GM13976 (cell line): ENCODE measurements around the gene SRRM2.

ENCODE experiments used
- DNase-seq: peaks from one replicate; pipeline ENCODE4 v3.0.0; 2012; ENCODE audit warnings: low spot score
- in situ Hi-C: fragments of 300-500 bp; cut with MboI; formaldehyde crosslinking; loops from one replicate; pipeline ENCODE4 v1.12.0; 2022; ENCODE audit warnings: low sequenced_read_pairs, mixed read lengths, inconsistent platforms; ENCODE audit not compliant: unreplicated experiment
- TF ChIP-seq, protein P1 (sequence below): IDR thresholded peaks from 2 replicates; pipeline ENCODE4 v1.5.1; 2012; ENCODE audit warnings: borderline replicate concordance, mild to moderate bottlenecking; ENCODE audit not compliant: insufficient read depth; ENCODE audit errors: extremely low read depth, missing control alignments, control extremely low read depth

The SRRM2 gene

DNA sequence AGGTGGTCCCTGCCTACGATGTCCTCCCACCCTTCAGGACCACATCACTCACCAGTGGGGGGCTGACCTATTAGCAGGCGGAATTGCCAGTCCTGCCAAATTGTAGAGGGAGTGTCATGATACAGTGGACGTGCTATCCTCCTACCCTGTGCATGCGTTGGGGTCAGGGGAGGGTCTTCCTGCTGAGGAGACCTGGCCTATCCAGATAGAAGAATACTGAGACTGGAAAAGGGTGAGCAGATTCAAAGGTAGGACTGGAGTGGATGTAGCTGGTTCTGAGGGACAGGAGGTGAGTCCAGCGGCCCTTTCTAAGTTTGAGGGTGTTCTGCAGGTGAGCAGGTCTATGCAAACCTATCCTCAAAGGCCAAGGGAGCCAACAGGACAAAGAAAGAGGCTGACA is 53.8 kb downstream of the SRRM2 start:
- in situ Hi-C loops = no loop called here
- TF ChIP-seq, protein P1, sequence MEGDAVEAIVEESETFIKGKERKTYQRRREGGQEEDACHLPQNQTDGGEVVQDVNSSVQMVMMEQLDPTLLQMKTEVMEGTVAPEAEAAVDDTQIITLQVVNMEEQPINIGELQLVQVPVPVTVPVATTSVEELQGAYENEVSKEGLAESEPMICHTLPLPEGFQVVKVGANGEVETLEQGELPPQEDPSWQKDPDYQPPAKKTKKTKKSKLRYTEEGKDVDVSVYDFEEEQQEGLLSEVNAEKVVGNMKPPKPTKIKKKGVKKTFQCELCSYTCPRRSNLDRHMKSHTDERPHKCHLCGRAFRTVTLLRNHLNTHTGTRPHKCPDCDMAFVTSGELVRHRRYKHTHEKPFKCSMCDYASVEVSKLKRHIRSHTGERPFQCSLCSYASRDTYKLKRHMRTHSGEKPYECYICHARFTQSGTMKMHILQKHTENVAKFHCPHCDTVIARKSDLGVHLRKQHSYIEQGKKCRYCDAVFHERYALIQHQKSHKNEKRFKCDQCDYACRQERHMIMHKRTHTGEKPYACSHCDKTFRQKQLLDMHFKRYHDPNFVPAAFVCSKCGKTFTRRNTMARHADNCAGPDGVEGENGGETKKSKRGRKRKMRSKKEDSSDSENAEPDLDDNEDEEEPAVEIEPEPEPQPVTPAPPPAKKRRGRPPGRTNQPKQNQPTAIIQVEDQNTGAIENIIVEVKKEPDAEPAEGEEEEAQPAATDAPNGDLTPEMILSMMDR = no peak
- DNase-seq = no peak

DNA sequence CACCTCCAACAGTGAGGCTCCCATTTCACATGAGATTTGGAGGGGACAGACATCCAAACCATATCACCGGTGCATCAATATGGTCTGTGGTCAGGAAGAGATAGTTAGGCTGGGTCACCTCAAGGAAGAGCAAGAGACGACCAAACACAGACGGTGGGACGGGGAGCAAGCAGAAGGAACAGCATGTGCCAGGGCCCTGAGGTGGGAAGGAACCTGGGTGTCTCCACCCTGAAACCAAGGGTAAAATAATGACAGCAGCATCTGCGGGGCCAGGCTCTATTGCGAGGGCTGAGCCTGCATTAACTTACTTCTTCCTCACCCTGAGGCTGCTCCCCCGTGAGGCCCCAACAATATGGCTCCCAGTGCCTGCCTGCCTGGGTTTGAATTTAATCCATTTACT is 55.7 kb downstream of the SRRM2 start:
- TF ChIP-seq, protein P1 = no peak
- no peak for DNase-seq
- in situ Hi-C loops = no loop called here

DNA sequence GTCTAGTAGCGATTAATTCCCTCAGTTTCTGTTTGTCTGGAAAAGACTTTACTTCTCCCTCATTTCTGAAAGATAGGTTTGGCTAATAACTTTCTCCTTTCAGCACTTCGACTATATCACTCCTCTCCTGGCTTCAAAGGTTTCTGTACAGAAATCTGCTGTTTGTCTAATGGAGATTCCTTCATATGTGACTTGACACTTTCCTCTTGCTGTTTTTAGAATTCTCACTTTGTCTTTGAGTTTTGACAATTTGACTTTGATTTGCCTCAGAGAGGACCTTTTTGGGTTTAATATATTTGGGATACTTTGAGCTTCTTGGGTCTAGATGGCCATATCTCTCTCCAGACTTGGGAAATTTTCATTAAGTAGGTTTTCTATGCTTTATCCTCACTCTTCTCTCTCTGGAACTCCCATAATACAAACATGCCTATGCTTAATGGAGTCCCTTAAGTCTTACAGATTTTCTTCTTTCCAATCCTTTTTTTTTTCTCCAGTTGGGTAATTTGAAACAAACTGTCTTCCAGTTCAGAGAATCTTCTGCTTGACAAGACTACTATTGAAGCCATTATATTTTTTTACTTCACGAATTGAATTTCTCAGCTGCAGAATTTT is 56.8 kb downstream of the SRRM2 start:
- no peak for DNase-seq
- TF ChIP-seq, protein P1 = no peak
- in situ Hi-C loops = no loop called here

DNA sequence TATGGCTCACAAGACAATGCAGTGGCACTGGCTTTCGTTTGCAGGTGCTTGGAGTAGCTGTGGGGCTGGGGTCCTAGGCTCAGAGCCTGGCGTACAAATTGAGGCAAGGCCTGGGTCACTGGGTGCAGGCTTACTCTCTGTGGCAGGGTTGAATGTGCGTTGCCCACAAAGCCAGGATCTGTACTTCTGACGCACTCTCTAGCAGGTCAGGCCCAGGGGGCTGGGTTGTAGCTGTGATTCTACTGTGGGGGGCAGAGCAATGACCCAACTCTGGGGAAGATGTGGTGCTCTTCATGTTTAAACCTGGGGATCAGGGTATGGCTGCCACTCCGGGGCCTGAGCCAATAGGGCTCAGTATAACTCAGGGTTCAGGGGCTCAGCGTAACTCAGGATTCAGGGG is 58.2 kb downstream of the SRRM2 start:
- in situ Hi-C loops = no loop called here
- TF ChIP-seq, protein P1 = no peak
- DNase-seq = no peak

DNA sequence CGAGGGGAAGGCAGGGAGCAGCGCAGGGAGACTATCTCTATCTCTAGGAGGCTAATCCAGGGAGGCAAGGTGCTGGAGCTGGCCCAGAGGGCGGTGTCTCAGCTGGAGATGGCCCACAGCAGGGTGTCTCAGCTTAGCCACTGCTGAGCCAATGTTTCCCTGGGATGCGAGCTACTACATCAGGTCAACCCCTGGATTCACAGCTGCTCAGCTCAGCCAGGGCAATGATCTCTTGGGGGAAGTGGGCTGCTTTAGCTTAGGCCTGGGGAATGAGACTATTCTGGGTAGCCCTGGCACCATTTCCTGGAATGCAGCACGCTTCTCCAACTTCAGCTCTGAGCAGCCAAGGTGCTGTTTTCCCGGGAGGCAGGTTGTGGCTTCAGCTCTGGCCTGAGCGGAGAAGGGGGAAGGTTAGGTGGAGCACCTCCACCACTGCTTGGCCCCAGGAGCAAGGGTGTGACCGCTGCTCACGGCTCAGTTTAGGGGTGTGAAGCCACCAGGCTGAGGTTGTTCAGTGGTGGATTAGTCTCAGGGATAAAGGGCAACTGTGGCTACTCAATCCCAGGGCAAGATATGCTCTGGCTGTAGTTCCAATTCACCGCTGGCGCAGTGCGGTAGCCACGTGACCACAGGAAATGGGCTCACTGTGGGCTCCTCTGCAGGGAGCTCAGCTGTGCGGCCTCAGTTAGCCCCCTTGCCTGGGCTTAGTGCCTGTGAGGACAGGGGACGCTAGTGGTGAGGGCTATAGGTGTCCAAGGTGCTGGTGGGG is 59.4 kb downstream of the SRRM2 start:
- TF ChIP-seq, protein P1 = no peak
- in situ Hi-C loops = no loop called here
- no peak for DNase-seq

DNA sequence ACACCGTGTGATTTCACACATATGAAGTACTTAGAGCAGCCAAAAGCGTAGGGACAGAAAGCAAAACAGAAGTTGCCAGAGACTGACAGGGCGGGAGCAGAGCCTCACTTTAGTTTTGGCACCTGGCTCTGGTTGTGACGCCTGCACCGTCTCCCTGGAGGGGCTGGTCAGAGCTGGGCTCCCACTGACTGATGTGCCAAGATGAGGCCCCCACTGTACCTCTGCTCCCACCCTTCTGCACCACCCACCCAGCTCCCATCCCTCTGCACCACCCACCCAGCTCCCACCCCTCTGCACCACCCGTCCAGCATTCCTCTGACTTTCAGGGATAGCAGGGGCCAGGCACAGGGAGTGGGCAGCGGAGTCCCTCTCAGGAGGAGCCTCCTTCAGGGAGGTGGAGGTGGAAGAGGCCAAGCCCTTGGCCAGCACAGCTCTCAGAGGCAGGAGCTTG is 61.4 kb downstream of the SRRM2 start:
- in situ Hi-C loops = no loop called here
- TF ChIP-seq, protein P1 = no peak
- DNase-seq = no peak
